Ovary (tissue), 9 donors: Measurements from ENCODE around the gene GRID2IP. TPM values are rescaled to one million over a fixed set of nuclear protein-coding genes. Genes with fewer than 3 reads are reported as not detected.

Experiments used
- DNase-seq, 5 donors: peaks; one replicate each; pipeline ENCODE4 v3.0.0-alpha.2; 2019 to 2020
- H3K27ac ChIP-seq, 2 donors: fragments of 200-600 bp; one replicate each; pipeline versions ENCODE4 v1.5.1 to v1.8.0; 2019 to 2022
- H3K27me3 ChIP-seq: fragments of 200-600 bp; one replicate; pipeline ENCODE4 v1.8.0; 2022
- H3K36me3 ChIP-seq: fragments of 200-600 bp; sonication (generic); one replicate; pipeline ENCODE4 v1.5.1; 2019
- H3K4me1 ChIP-seq: one replicate; pipeline ENCODE4 v1.8.1; 2013; ENCODE audit warnings: mild to moderate bottlenecking, moderate library complexity; ENCODE audit not compliant: insufficient read depth
- H3K4me3 ChIP-seq: fragments of 200-600 bp; sonication (generic); one replicate; pipeline ENCODE4 v1.5.1; 2017
- H3K9me3 ChIP-seq, 2 donors: fragments of 200-600 bp in 1 of 2; sonication (generic) in 1 of 2; one replicate each; pipeline versions ENCODE4 v1.5.1 to v1.8.1; 2013 to 2019; ENCODE audit warnings: mild to moderate bottlenecking in 1 of 2, moderate library complexity in 1 of 2
- CTCF ChIP-seq, 3 donors: fragments of 450-650 bp in 2 of 3; fragments of 200-600 bp in 1 of 3; IDR thresholded peaks; one replicate each; pipeline versions ENCODE4 v1.5.1 to v1.8.0; 2016 to 2022; ENCODE audit warnings: antibody characterized with exemption in 3 of 3, mild to moderate bottlenecking in 1 of 3
- EP300 ChIP-seq: sonication (generic); formaldehyde crosslinking; IDR thresholded peaks from one replicate; pipeline ENCODE4 v1.6.1; 2017; ENCODE audit warnings: antibody characterized with exemption
- POLR2A ChIP-seq: fragments of 450-650 bp; IDR thresholded peaks from one replicate; pipeline ENCODE4 v1.6.1; 2017; ENCODE audit warnings: antibody characterized with exemption, mild to moderate bottlenecking, moderate library complexity
- WGBS, 3 donors: extraction: QIAGEN DNeasy Blood & Tissue Kit in 1 of 3; methylation state at CpG; one replicate each; pipeline versions ENCODE4 v1.1.5 to v1.1.7; 2013 to 2017; 5-methylcytosine and 5-hydroxymethylcytosine counted together
- intact Hi-C, 4 donors: fragments of 100-400 bp; cut with DNase I; formaldehyde crosslinking; loops; one replicate each; pipeline versions ENCODE4 v1.11.0 to v1.15.1; 2022 to 2023
- polyA plus RNA-seq, 2 donors: library from polyadenylated mRNA; stranded (reverse); fragments of 200-250 nt in 1 of 2; fragments of 350-450 nt in 1 of 2; fragmentation: Illumina TruSeq in 1 of 2; extraction: RNeasy Lipid Tissue Mini Kit (QIAGEN cat#74804) in 1 of 2; gene quantifications; one replicate each; pipeline ENCODE4 v1.2.3, GENCODE V29; 2013 to 2014
- total RNA-seq, 7 donors: library from RNA; depleted of rRNA in 2 of 7; stranded (reverse); fragments of >200 nt in 2 of 7; fragmentation: NEBNext Ultra II Directional in 3 of 7; extraction: Animal tissue kit (Norgen Biotek cat#: 25700) in 3 of 7; gene quantifications; one replicate each; pipeline versions ENCODE4 v1.1.0 to v1.2.4, GENCODE V29; 2016 to 2023
- donor health status: DM: no; HTN: no; CAD: no; lungs with moderate emphysema.
- donor health status: DM: no; HTN: no; CAD: no.
- donor health status: Bipolar disorder and iron deficiency.
- donor health status: DM: yes; HTN: yes; CAD: no.
- donor health status: DM: no; HTN: no; CAD: no.
- donor health status: DM: yes; HTN: yes; CAD: no.

GRID2IP gene
- total and polyA plus RNA-seq, 9 donors: 0.07 to 0.51 (median 0.39) TPM; not detected in 1

- intact Hi-C loops: no loop called here
- Histone ChIP-seq H3K4me1 (peaks cover 4% of the 10 kb centered on the region), H3K27ac (no peak overlapping the region), H3K27me3 (no peaks in the 10 kb centered on the region), H3K36me3 (no peaks in the 10 kb centered on the region), H3K4me3 (no peak overlapping the region), H3K9me3 (no peaks in the 10 kb centered on the region)
- DNase-seq: no peak
- TF ChIP-seq CTCF (IDR thresholded peaks at IDR 0.05) (no peak), POLR2A (no peak), EP300 (no peak)
- 19 to 26% (median 23%) methylated on average over 12 of the region's 12 CpGs for WGBS, 3 donors
Measured at GRCh38 chr7:6533893-6534495, 17.3 kb downstream of the GRID2IP start.

GRCh38 chr7:6532516-6532915 lies 18.7 kb downstream of the GRID2IP start:
- Histone ChIP-seq H3K36me3 (no peaks in the 10 kb centered on the region), H3K9me3 (no peaks in the 10 kb centered on the region), H3K4me3 (no peak overlapping the region), H3K4me1 (peaks cover 4% of the 10 kb centered on the region), H3K27me3 (no peaks in the 10 kb centered on the region), H3K27ac (no peak overlapping the region)
- intact Hi-C loops: no loop called here
- WGBS, 3 donors: 34 to 49% (median 39%) methylated on average over 4 to 7 of the region's 7 CpGs
- no peak for TF ChIP-seq EP300
- no peak for DNase-seq

- Histone ChIP-seq H3K9me3 (no peaks in the 10 kb centered on the region), H3K4me3 (no peak overlapping the region), H3K36me3 (no peaks in the 10 kb centered on the region), H3K27me3 (no peaks in the 10 kb centered on the region), H3K27ac (no peak overlapping the region), H3K4me1 (peaks cover 4% of the 10 kb centered on the region)
- TF ChIP-seq EP300 (no peak), CTCF (IDR thresholded peaks at IDR 0.05) (no peak), POLR2A (no peak)
- intact Hi-C loops: no loop called here
- WGBS, 3 donors: 22 to 28% (median 26%) methylated on average over 19 of the region's 19 CpGs
- DNase-seq: no peak
Measured at GRCh38 chr7:6531492-6532279, 19.6 kb downstream of the GRID2IP start.

GRCh38 chr7:6530626-6531491 lies 20.4 kb downstream of the GRID2IP start:
- intact Hi-C loops: no loop called here
- Histone ChIP-seq H3K36me3 (no peaks in the 10 kb centered on the region), H3K27ac (no peak overlapping the region), H3K9me3 (no peaks in the 10 kb centered on the region), H3K4me1 (peaks cover 6% of the 10 kb centered on the region), H3K4me3 (peak overlapping the region; percentile 2), H3K27me3 (no peaks in the 10 kb centered on the region)
- 1 to 3% (median 2%) methylated on average over 38 to 74 of the region's 74 CpGs for WGBS, 3 donors
- DNase-seq: no peak
- TF ChIP-seq EP300 (no peak), POLR2A (no peak), CTCF (IDR thresholded peaks at IDR 0.05) (no peak)
